ENCODE data around the gene USP32. TPM values are rescaled to one million over a fixed set of nuclear protein-coding genes. Genes with fewer than 3 reads are reported as not detected.
"Not testable (repeated sequence)": the region's sequence is repeated elsewhere in the genome, so short reads cannot be mapped to it uniquely, and the experiment has no call there.

Gene USP32
- polyA plus RNA-seq, 2 donors = 9.5 to 16.1 TPM

GRCh38 chr17:60318830-60319229, 73.1 kb downstream of the USP32 start:
- no peak overlapping the region for H3K27ac ChIP-seq (ENCODE audit: low read depth in 2 of 2, low read length in 1 of 2)
- H3K36me3 ChIP-seq (ENCODE audit: control insufficient read depth in 2 of 2, insufficient read depth in 2 of 2, low read length in 1 of 2) = peaks cover 0 to 2% of the 10 kb centered on the region in 2 donors
- H3K4me3 ChIP-seq (ENCODE audit: low read depth in 1 of 2, low read length in 2 of 2) = no peak overlapping the region
- no peaks in the 10 kb centered on the region for H3K27me3 ChIP-seq (ENCODE audit: control insufficient read depth in 1 of 2, insufficient read depth in 2 of 2, low read length in 2 of 2)
- no peaks in the 10 kb centered on the region for H3K9me3 ChIP-seq (ENCODE audit: control insufficient read depth in 2 of 2, insufficient read depth in 1 of 2, low read depth in 1 of 2, low read length in 1 of 2)
- 95 to 96% methylated on average over 5 of the region's 5 CpGs for WGBS, 2 donors
- H3K4me1 ChIP-seq (ENCODE audit: control insufficient read depth in 2 of 2, insufficient read depth in 2 of 2, low read length in 1 of 2) = no peaks in the 10 kb centered on the region

GRCh38 chr17:60318326-60318725, 73.6 kb downstream of the USP32 start:
- Histone ChIP-seq H3K9me3 (ENCODE audit: control insufficient read depth in 2 of 2, insufficient read depth in 1 of 2, low read depth in 1 of 2, low read length in 1 of 2) (no peaks in the 10 kb centered on the region), H3K36me3 (ENCODE audit: control insufficient read depth in 2 of 2, insufficient read depth in 2 of 2, low read length in 1 of 2) (peaks cover 0 to 2% of the 10 kb centered on the region in 2 donors), H3K4me1 (ENCODE audit: control insufficient read depth in 2 of 2, insufficient read depth in 2 of 2, low read length in 1 of 2) (no peaks in the 10 kb centered on the region), H3K27ac (ENCODE audit: low read depth in 2 of 2, low read length in 1 of 2) (no peak overlapping the region), H3K4me3 (ENCODE audit: low read depth in 1 of 2, low read length in 2 of 2) (no peak overlapping the region), H3K27me3 (ENCODE audit: control insufficient read depth in 1 of 2, insufficient read depth in 2 of 2, low read length in 2 of 2) (no peaks in the 10 kb centered on the region)

DNA sequence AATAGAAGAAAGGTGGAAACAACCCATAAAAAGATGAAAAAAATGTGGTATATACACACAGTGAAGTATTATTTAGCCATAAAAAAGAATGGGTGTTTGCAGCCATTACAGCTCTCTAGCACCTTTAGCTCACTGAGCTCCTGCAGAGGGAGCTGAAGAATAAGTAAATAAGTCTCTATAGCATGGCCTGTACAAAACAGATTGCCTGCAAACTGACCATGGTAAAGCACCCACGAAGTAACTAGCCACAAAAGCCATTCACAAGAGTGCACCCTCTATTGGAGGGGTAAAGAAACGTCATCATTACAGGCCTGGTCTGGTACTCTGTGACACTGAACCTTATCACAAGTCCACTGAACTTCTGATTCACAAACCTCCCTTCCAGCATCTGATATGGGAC, 76.3 kb downstream of the USP32 start:
- WGBS, 2 donors = 88 to 95% methylated on average over 2 of the region's 2 CpGs
- H3K27me3 ChIP-seq (ENCODE audit: control insufficient read depth in 1 of 2, insufficient read depth in 2 of 2, low read length in 2 of 2) = no peaks in the 10 kb centered on the region
- no peaks in the 10 kb centered on the region for H3K4me1 ChIP-seq (ENCODE audit: control insufficient read depth in 2 of 2, insufficient read depth in 2 of 2, low read length in 1 of 2)
- peaks cover 0 to 2% of the 10 kb centered on the region in 2 donors for H3K36me3 ChIP-seq (ENCODE audit: control insufficient read depth in 2 of 2, insufficient read depth in 2 of 2, low read length in 1 of 2)
- H3K9me3 ChIP-seq (ENCODE audit: control insufficient read depth in 2 of 2, insufficient read depth in 1 of 2, low read depth in 1 of 2, low read length in 1 of 2) = no peaks in the 10 kb centered on the region
- no peak overlapping the region for H3K4me3 ChIP-seq (ENCODE audit: low read depth in 1 of 2, low read length in 2 of 2)
- H3K27ac ChIP-seq (ENCODE audit: low read depth in 2 of 2, low read length in 1 of 2) = no peak overlapping the region

- H3K36me3 ChIP-seq (ENCODE audit: control insufficient read depth in 2 of 2, insufficient read depth in 2 of 2, low read length in 1 of 2); H3K27me3 ChIP-seq (ENCODE audit: control insufficient read depth in 1 of 2, insufficient read depth in 2 of 2, low read length in 2 of 2); H3K27ac ChIP-seq (ENCODE audit: low read depth in 2 of 2, low read length in 1 of 2); H3K4me1 ChIP-seq (ENCODE audit: control insufficient read depth in 2 of 2, insufficient read depth in 2 of 2, low read length in 1 of 2); H3K9me3 ChIP-seq (ENCODE audit: control insufficient read depth in 2 of 2, insufficient read depth in 1 of 2, low read depth in 1 of 2, low read length in 1 of 2); H3K4me3 ChIP-seq (ENCODE audit: low read depth in 1 of 2, low read length in 2 of 2): not testable (repeated sequence)
- 80 to 88% methylated on average over 8 of the region's 8 CpGs for WGBS, 2 donors
These were observed 77.0 kb downstream of the USP32 start for GRCh38 chr17:60314900-60315299.

DNA sequence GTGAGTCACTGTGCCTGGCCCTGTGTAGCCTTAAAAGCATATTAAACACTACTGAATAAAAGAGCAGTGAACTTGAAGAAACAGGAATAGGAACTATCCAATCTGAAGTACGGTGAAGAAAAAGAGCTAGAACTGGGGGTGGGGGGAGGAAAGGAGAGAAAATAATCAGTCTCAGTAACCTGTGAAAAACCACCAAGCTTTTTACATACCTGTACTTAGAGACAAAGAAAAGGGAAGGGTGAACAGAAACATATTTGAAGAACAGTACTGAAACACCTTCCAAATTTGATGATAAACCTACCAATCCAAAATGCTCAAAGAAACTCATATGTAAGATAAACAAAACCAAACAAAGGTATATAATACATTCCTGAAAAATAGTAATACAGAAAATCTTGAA, 77.5 kb downstream of the USP32 start:
- H3K27ac ChIP-seq (ENCODE audit: low read depth in 2 of 2, low read length in 1 of 2) = no peak overlapping the region
- 82 to 95% methylated on average over 1 of the region's 1 CpG for WGBS, 2 donors
- H3K4me1 ChIP-seq (ENCODE audit: control insufficient read depth in 2 of 2, insufficient read depth in 2 of 2, low read length in 1 of 2) = no peaks in the 10 kb centered on the region
- peaks cover 0 to 2% of the 10 kb centered on the region in 2 donors for H3K36me3 ChIP-seq (ENCODE audit: control insufficient read depth in 2 of 2, insufficient read depth in 2 of 2, low read length in 1 of 2)
- no peaks in the 10 kb centered on the region for H3K9me3 ChIP-seq (ENCODE audit: control insufficient read depth in 2 of 2, insufficient read depth in 1 of 2, low read depth in 1 of 2, low read length in 1 of 2)
- no peaks in the 10 kb centered on the region for H3K27me3 ChIP-seq (ENCODE audit: control insufficient read depth in 1 of 2, insufficient read depth in 2 of 2, low read length in 2 of 2)
- H3K4me3 ChIP-seq (ENCODE audit: low read depth in 1 of 2, low read length in 2 of 2) = no peak overlapping the region

DNA sequence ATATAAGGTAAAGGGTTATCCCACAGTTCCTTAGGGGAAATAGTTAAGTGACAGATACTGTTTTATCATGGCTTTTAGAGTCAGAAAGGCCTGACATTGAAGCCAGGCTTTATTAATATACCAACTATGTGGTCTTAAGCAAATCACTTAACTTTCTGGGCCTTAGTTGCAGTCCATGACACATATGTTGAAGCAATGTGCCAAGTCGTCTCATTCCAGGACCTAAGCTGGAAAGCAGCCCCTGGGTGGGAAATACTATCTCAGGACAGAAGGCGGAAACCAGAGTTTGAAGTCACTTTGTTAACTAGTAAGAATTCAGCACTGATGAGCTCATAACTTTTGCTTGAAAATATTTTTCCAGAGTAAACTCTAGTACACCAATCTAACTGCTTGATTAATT, 80.0 kb downstream of the USP32 start:
- WGBS, 2 donors = 79 to 87% methylated on average over 2 of the region's 2 CpGs
- no peaks in the 10 kb centered on the region for H3K9me3 ChIP-seq (ENCODE audit: control insufficient read depth in 2 of 2, insufficient read depth in 1 of 2, low read depth in 1 of 2, low read length in 1 of 2)
- no peak overlapping the region for H3K27ac ChIP-seq (ENCODE audit: low read depth in 2 of 2, low read length in 1 of 2)
- peaks cover 2 to 4% of the 10 kb centered on the region in 2 donors for H3K36me3 ChIP-seq (ENCODE audit: control insufficient read depth in 2 of 2, insufficient read depth in 2 of 2, low read length in 1 of 2)
- H3K4me3 ChIP-seq (ENCODE audit: low read depth in 1 of 2, low read length in 2 of 2) = no peak overlapping the region
- no peaks in the 10 kb centered on the region for H3K27me3 ChIP-seq (ENCODE audit: control insufficient read depth in 1 of 2, insufficient read depth in 2 of 2, low read length in 2 of 2)
- peaks cover 0 to 2% of the 10 kb centered on the region in 2 donors for H3K4me1 ChIP-seq (ENCODE audit: control insufficient read depth in 2 of 2, insufficient read depth in 2 of 2, low read length in 1 of 2)

DNA sequence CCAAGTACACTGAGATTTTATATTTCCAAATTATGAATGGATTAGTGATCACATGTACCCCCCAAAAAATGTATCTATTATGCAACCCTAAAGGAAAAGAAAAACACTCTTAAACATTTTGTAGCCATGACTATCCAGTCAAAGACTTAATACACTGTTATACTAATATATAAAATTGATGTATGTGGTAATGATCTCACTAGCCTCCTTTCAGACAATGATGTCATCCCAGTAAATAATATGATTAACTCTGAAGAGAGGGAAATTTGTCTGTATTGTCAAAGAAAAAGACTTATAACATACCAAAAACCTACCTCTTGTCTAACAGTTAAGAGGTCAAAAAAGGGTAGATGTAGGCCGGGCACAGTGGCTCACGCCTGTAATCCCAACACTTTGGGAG, 80.7 kb downstream of the USP32 start:
- H3K4me3 ChIP-seq (ENCODE audit: low read depth in 1 of 2, low read length in 2 of 2) = no peak overlapping the region
- no peak overlapping the region for H3K27ac ChIP-seq (ENCODE audit: low read depth in 2 of 2, low read length in 1 of 2)
- peaks cover 2 to 4% of the 10 kb centered on the region in 2 donors for H3K36me3 ChIP-seq (ENCODE audit: control insufficient read depth in 2 of 2, insufficient read depth in 2 of 2, low read length in 1 of 2)
- H3K4me1 ChIP-seq (ENCODE audit: control insufficient read depth in 2 of 2, insufficient read depth in 2 of 2, low read length in 1 of 2) = peaks cover 0 to 2% of the 10 kb centered on the region in 2 donors
- H3K9me3 ChIP-seq (ENCODE audit: control insufficient read depth in 2 of 2, insufficient read depth in 1 of 2, low read depth in 1 of 2, low read length in 1 of 2) = no peaks in the 10 kb centered on the region
- 98% methylated on average over 2 of the region's 2 CpGs for WGBS, 2 donors
- H3K27me3 ChIP-seq (ENCODE audit: control insufficient read depth in 1 of 2, insufficient read depth in 2 of 2, low read length in 2 of 2) = no peaks in the 10 kb centered on the region

DNA sequence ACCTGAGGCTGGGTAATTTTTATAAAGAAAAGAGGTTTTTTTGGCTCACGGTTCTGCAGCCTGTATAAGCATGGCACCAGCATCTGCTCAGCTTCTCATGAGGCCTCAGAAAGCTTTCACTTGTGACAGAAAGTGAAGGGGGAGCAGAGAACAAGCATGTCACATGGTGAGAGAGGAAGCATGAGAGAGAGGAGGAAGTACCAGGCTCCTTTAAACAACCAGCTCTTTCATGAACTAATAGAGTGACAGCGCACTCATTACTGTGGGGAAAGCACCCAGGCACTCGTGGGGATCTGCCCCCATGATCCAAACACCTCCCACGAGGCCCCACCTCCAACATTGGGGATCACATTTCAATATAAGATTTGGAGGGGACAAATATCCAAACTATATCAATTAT, 86.8 kb downstream of the USP32 start:
- Histone ChIP-seq H3K27ac (ENCODE audit: low read depth in 2 of 2, low read length in 1 of 2) (no peak overlapping the region), H3K4me1 (ENCODE audit: control insufficient read depth in 2 of 2, insufficient read depth in 2 of 2, low read length in 1 of 2) (peaks cover 0 to 2% of the 10 kb centered on the region in 2 donors), H3K27me3 (ENCODE audit: control insufficient read depth in 1 of 2, insufficient read depth in 2 of 2, low read length in 2 of 2) (no peaks in the 10 kb centered on the region), H3K36me3 (ENCODE audit: control insufficient read depth in 2 of 2, insufficient read depth in 2 of 2, low read length in 1 of 2) (peaks cover 0 to 4% of the 10 kb centered on the region in 2 donors), H3K9me3 (ENCODE audit: control insufficient read depth in 2 of 2, insufficient read depth in 1 of 2, low read depth in 1 of 2, low read length in 1 of 2) (no peaks in the 10 kb centered on the region), H3K4me3 (ENCODE audit: low read depth in 1 of 2, low read length in 2 of 2) (no peak overlapping the region)
- 51 to 65% methylated on average over 4 of the region's 4 CpGs for WGBS, 2 donors

- Histone ChIP-seq H3K4me1 (ENCODE audit: control insufficient read depth in 2 of 2, insufficient read depth in 2 of 2, low read length in 1 of 2) (peaks cover 0 to 2% of the 10 kb centered on the region in 2 donors), H3K9me3 (ENCODE audit: control insufficient read depth in 2 of 2, insufficient read depth in 1 of 2, low read depth in 1 of 2, low read length in 1 of 2) (no peaks in the 10 kb centered on the region), H3K36me3 (ENCODE audit: control insufficient read depth in 2 of 2, insufficient read depth in 2 of 2, low read length in 1 of 2) (peaks cover 0 to 4% of the 10 kb centered on the region in 2 donors), H3K27ac (ENCODE audit: low read depth in 2 of 2, low read length in 1 of 2) (no peak overlapping the region), H3K27me3 (ENCODE audit: control insufficient read depth in 1 of 2, insufficient read depth in 2 of 2, low read length in 2 of 2) (no peaks in the 10 kb centered on the region), H3K4me3 (ENCODE audit: low read depth in 1 of 2, low read length in 2 of 2) (no peak overlapping the region)
- WGBS, 2 donors = 84 to 94% methylated on average over 2 of the region's 2 CpGs
These were observed 87.4 kb downstream of the USP32 start for GRCh38 chr17:60304502-60304901.

GRCh38 chr17:60303406-60304099, 88.4 kb downstream of the USP32 start:
- Histone ChIP-seq H3K4me3 (ENCODE audit: low read depth in 1 of 2, low read length in 2 of 2) (no peak overlapping the region), H3K9me3 (ENCODE audit: control insufficient read depth in 2 of 2, insufficient read depth in 1 of 2, low read depth in 1 of 2, low read length in 1 of 2) (no peaks in the 10 kb centered on the region), H3K4me1 (ENCODE audit: control insufficient read depth in 2 of 2, insufficient read depth in 2 of 2, low read length in 1 of 2) (peaks cover 0 to 2% of the 10 kb centered on the region in 2 donors), H3K27ac (ENCODE audit: low read depth in 2 of 2, low read length in 1 of 2) (no peak overlapping the region), H3K36me3 (ENCODE audit: control insufficient read depth in 2 of 2, insufficient read depth in 2 of 2, low read length in 1 of 2) (peaks cover 0 to 4% of the 10 kb centered on the region in 2 donors), H3K27me3 (ENCODE audit: control insufficient read depth in 1 of 2, insufficient read depth in 2 of 2, low read length in 2 of 2) (no peaks in the 10 kb centered on the region)
- 92 to 94% methylated on average over 3 of the region's 3 CpGs for WGBS, 2 donors

All from esophagus (tissue), 2 donors.